ENCODE results near the gene DDIT4. TPM values are rescaled to one million over a fixed set of nuclear protein-coding genes. Genes with fewer than 3 reads are reported as not detected.

DDIT4 gene
- total and polyA plus RNA-seq, 2 of the 8 experiments (the other 6 are each of a cell fraction or from before 2014, with no cell fraction given): 47.4 to 108 TPM

DNA sequence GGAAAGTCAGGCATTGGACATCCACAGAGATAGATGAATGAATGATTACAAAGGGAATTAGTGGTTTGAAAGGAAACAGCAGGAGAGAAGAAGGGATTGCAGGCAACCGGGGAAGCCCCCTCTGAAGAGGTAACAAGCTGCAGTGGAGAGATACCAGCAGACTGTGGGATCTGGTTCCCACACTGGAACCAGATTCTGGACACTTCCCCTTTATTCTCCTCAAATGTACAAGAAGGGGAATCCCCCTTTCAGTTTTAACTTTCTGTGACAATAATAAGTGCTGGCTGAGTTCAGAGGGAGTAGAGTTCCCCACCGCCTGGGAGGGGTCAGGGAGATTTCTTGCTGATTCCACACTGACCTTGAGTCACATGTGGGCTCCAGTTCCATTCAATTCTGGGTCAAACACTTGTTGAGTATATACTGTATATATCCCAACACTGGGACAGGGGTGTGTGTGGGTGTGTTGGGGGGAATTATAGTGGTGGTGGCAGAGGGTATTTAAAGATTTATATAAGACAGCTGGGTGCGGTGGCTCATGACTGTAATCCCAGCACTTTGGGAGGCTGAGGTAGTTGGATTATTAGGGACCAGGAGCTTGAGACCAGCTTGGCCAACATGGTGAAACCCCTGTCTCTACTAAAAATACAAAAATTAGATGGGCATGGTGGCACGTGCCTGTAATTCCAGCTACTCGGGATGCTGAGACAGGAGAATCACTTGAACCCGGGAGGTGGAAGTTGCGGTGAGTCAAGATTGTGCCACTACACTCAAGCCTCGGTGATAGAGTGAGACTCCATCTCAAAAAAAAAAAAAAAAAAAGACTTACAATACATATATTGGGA is 16.5 kb upstream of the DDIT4 start:
- CTCF ChIA-PET (ENCODE audit: partially characterized antibody): interaction anchor here (0.8 to 4.4 kb wide), 7 partner anchors 16 to 80 kb away, joined by 3 to 25 read pairs (median 5); partner anchors contain the start of gene DDIT4
- H3K9me3 ChIP-seq (ENCODE audit: insufficient read depth in 2 of 2, low read depth in 1 of 2, low read length in 1 of 2): no peaks in the 10 kb centered on the region
- H3K14ac ChIP-seq (ENCODE audit: insufficient read length): no peak overlapping the region
- peaks cover 4% of the 10 kb centered on the region; the same call in 1 of the 2 replicates for H3K23me2 ChIP-seq (ENCODE audit: low read depth, low read length)
- no peak overlapping the region for H2BK5ac ChIP-seq (ENCODE audit: low read depth, low read length)
- no peak for DNase-seq (ENCODE audit: low read depth in 1 of 2, low spot score in 2 of 2)
- no peak overlapping the region for H2AK5ac ChIP-seq (ENCODE audit: low read depth, low read length)
- H2BK12ac ChIP-seq (ENCODE audit: low read depth, low read length): peak overlapping the region; percentile 75
- no peak overlapping the region for H4K8ac ChIP-seq (ENCODE audit: extremely low read depth, insufficient read depth, low read length)
- no peak for FAIRE-seq
- TF ChIP-seq, protein P1, sequence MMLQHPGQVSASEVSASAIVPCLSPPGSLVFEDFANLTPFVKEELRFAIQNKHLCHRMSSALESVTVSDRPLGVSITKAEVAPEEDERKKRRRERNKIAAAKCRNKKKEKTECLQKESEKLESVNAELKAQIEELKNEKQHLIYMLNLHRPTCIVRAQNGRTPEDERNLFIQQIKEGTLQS (IDR thresholded peaks at IDR 0.05; ENCODE audit: insufficient read depth, low read depth, low read length): no peak
- no peak for TF ChIP-seq BACH1 (IDR thresholded peaks at IDR 0.05; ENCODE audit: low read length)
- no peak for TF ChIP-seq HDAC6 (IDR thresholded peaks at IDR 0.05; ENCODE audit: low read depth, low read length)
- no peak for TF ChIP-seq SUZ12 (IDR thresholded peaks at IDR 0.05; ENCODE audit: low read length)
- no peak for TF ChIP-seq CHD1 (IDR thresholded peaks at IDR 0.05; ENCODE audit: low read depth, low read length)
- no peak for TF ChIP-seq JUN (IDR thresholded peaks at IDR 0.05; ENCODE audit: low read depth, low read length)
- TF ChIP-seq NANOG (IDR thresholded peaks at IDR 0.05; ENCODE audit: insufficient read depth, low read depth, low read length, poor library complexity, severe bottlenecking): no peak
- H4K20me1 ChIP-seq (replicated peaks in 1 of 2; ENCODE audit: control insufficient read depth in 1 of 2, insufficient read depth in 2 of 2, low read length in 2 of 2): no peaks in the 10 kb centered on the region
- H3K4me2 ChIP-seq (ENCODE audit: insufficient read depth in 1 of 2, low read depth in 2 of 2, low read length in 2 of 2): no peak overlapping the region
- peaks cover 12 to 29% (median 26%) of the 10 kb centered on the region in 4 experiments for H3K4me1 ChIP-seq (replicated peaks in 1 of 4; ENCODE audit: control insufficient read depth in 3 of 4, insufficient read depth in 4 of 4, low read length in 3 of 4)
- H2BK15ac ChIP-seq (ENCODE audit: low read length): no peak overlapping the region
- POLR2A ChIA-PET (ENCODE audit: partially characterized antibody): interaction anchor here (1.3 to 24.2 kb wide), 5 partner anchors 9 to 73 kb away, joined by 4 to 673 read pairs (median 16); partner anchors contain the start of gene DDIT4
- H3K23ac ChIP-seq (ENCODE audit: insufficient read length): no peak overlapping the region
- no peak overlapping the region for H4K91ac ChIP-seq (replicated peaks; ENCODE audit: insufficient read length, low read length)
- no peak overlapping the region for H3K9ac ChIP-seq (replicated peaks in 1 of 4; ENCODE audit: extremely low read depth in 1 of 4, low read depth in 3 of 4, low read length in 3 of 4)
- no peak overlapping the region for H3K4me3 ChIP-seq (ENCODE audit: extremely low read depth in 1 of 4, insufficient read depth in 2 of 4, low read depth in 3 of 4, low read length in 4 of 4)
- no peak overlapping the region for H3K4ac ChIP-seq (replicated peaks; ENCODE audit: insufficient read length, low read depth, low read length)
- H3K36me3 ChIP-seq (ENCODE audit: control insufficient read depth in 2 of 4, insufficient read depth in 4 of 4, low read length in 3 of 4): no peaks in the 10 kb centered on the region
- no peak overlapping the region for H3K27ac ChIP-seq (ENCODE audit: low read depth, low read length)
- peak overlapping the region; percentile 72; the same call in 1 of the 2 replicates for H2BK20ac ChIP-seq (ENCODE audit: low read length)
- H3K27me3 ChIP-seq (replicated peaks in 1 of 4; ENCODE audit: control insufficient read depth in 3 of 4, extremely low read depth in 1 of 4, insufficient read depth in 3 of 4, low read length in 3 of 4): no peaks in the 10 kb centered on the region
- no peaks in the 10 kb centered on the region for H3K79me1 ChIP-seq (ENCODE audit: low read depth, low read length)
- no peak overlapping the region for H4K5ac ChIP-seq (ENCODE audit: insufficient read length, low read depth, low read length)
- WGBS, 2 experiments (ENCODE audit: extremely low coverage in 1 of 2, insufficient coverage in 1 of 2, insufficient read length in 1 of 2, insufficient replicate concordance in 2 of 2, low coverage in 1 of 2, low lambda C conversion rate in 2 of 2, missing lambda C conversion rate in 1 of 2): 84% methylated on average over 8 of the region's 8 CpGs; no CpG with 5 or more reads in 1 of the 2 experiments
- H3K79me2 ChIP-seq (ENCODE audit: control insufficient read depth in 1 of 2, insufficient read depth in 2 of 2, low read length in 2 of 2): no peaks in the 10 kb centered on the region
- no peak overlapping the region for H3K18ac ChIP-seq (ENCODE audit: extremely low read depth, low read length)
- no peak overlapping the region for H3K56ac ChIP-seq (replicated peaks; ENCODE audit: insufficient read length, low read depth, low read length)
- no peak overlapping the region for H2AFZ ChIP-seq (ENCODE audit: low read length)
- no peak overlapping the region for H2BK120ac ChIP-seq (replicated peaks; ENCODE audit: low read depth, low read length)

All from H1 (cell line).